Right renal pelvis (tissue), 4 donors: ENCODE data around the gene ASAH2. TPM values are rescaled to one million over a fixed set of nuclear protein-coding genes. Genes with fewer than 3 reads are reported as not detected.
A peak's percentile ranks its signal among the peaks of the same experiment; 100 is the strongest.
"Not testable (repeated sequence)": the region's sequence is repeated elsewhere in the genome, so short reads cannot be mapped to it uniquely, and the experiment has no call there.

Experiments
- DNase-seq, 4 donors: peaks; one replicate each; pipeline ENCODE4 v3.0.0-alpha.2; 2013; ENCODE audit warnings: low read depth in 4 of 4, low spot score in 3 of 4, missing footprints in 1 of 4
- polyA plus RNA-seq, 4 donors: library from polyadenylated mRNA; unstranded; fragments of 120-200 nt; gene quantifications; one replicate each; pipeline ENCODE4 v1.2.1, GENCODE V29; 2013; ENCODE audit not compliant: insufficient read length in 4 of 4

The ASAH2 gene
- polyA plus RNA-seq: 1 to 10 TPM; 1.3 to 2.6 (median 2.4) TPM

- no peak for DNase-seq
Measured at GRCh38 chr10:50251394-50251793, at the start of gene ASAH2. ASAH2 (minus strand) TSS chr10:50251516; CDS start chr10:50248610, 2,906 bp downstream.

- no peak for DNase-seq
Measured at GRCh38 chr10:50299948-50300669, 48.8 kb upstream of the ASAH2 start.

DNA sequence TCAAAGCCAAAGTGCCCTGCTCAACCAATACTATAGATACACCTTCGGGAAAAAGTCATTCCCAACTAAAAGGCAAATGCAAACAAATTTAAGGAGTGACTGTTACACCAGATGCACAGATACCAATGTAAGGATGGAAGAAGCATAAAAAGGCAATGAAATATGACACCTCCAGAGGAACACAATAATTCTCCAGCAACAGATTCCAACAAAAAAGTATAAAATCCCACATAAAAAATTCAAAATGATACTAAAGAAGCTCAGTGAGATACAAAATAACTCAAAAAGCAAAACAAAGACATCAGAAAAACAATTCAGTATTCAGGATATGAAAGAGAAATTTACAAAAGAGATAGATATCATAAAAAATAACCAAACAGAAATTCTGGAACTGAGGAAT, 44.1 kb upstream of the ASAH2 start:
- DNase-seq: no peak

DNA sequence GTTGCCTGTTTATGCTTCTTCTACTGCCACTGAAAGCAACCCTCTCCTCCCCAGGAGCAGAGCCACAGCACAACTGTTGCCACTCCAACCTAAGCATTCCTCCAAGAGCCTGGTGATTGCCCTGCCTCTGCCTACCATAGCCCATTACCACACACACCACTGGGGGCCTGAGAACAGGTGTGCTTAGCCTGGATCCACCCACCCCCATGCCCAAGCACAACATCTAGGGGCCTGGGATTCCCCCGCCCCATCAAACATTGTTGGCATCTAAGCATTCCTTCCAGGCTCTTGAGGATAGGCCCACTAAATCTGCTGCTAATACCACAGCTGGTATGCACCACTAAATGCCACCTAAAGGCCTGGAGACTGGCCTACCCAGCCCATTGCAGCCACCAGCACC, 43.3 kb upstream of the ASAH2 start:
- no peak for DNase-seq

GRCh38 chr10:50293513-50294313, 42.4 kb upstream of the ASAH2 start:
- no peak for DNase-seq

GRCh38 chr10:50291261-50291850, 40.0 kb upstream of the ASAH2 start:
- DNase-seq: no peak

- no peak for DNase-seq
Measured at GRCh38 chr10:50289196-50289595, 37.9 kb upstream of the ASAH2 start.

DNA sequence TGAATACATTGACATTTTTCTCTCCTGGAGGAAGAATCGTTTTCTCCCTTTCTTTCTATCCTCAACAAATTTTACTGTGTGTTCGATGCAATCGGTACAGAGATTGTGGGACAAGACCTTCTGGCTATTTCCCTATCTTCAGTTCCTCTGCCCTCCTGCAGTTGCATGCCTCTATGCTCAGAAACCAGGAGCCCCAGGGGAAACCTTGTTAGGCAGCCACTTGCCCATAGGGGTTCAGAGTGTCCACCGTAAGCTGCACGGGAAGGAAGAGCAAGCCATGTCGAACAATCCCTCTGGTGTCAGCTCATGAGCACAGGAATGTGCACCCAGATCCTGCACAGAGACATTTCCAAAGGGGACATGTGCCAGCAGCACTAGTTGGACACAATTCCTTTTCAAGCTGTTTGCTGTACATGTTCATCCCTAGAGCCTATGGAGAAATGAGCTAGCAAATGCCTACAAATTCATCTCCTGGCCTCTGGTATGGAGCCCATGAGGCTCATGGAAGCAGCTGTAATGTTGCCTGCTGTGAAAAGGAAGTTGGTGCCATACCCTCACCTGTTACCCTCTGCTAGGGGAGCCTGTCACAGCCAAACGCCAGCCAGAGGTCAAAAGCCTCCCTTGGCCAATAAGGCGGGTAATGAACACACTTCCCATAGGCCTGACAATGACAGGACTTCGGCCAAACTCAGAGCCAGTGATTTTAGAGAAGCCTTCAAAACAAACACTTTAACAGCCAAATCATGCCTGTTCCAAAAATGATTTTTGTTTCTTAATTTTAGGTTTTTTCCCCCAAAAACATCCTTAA, 35.9 kb upstream of the ASAH2 start:
- no peak for DNase-seq

DNA sequence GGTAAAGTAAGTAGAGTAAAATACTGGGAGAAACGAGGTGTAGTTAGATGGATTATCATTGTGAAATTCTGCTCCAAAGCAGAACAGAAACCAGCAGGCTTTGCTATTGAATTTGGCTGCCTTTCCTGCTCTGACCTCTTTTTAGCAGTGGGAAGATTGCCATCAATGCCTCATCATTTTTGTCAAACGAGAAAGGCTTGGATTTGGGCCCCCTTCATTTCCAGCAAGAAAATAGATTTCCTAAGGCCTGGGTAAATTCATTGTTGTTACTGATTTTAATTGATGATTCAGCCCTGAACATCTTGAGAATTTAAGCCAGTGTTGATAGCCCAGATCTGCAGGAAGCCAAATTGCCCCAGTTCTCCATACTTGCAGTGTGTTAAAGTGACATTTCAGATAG, 35.2 kb upstream of the ASAH2 start:
- no peak for DNase-seq

GRCh38 chr10:50281967-50282522, 30.7 kb upstream of the ASAH2 start:
- no peak for DNase-seq

GRCh38 chr10:50281210-50281966, 30.1 kb upstream of the ASAH2 start:
- DNase-seq: no peak

- DNase-seq: no peak
Measured at GRCh38 chr10:50280049-50280841, 28.9 kb upstream of the ASAH2 start.

GRCh38 chr10:50279489-50279888, 28.2 kb upstream of the ASAH2 start:
- DNase-seq: no peak

- peak in 2 of 4 donors; percentile 2 to 8 for DNase-seq
Measured at GRCh38 chr10:50275650-50276235, 24.4 kb upstream of the ASAH2 start.

DNA sequence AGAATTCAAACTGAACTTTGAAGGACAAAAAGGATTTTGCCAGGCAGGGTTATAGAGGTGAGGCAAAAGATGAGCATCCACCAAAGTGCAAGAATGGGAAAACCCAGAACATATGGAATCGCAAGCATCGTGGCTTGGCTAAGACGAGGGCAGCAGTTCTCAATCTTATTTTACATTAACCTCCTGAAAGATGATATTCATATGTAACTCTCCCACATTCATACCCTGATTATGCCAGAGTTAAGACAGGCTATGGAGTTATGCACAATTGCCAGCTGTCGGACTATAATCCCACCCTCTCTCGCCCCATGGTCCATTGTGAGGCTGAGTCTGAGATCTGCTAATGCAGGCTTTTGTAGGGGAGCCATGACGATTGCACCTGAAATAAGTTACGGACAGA, 21.2 kb upstream of the ASAH2 start:
- DNase-seq: no peak

- no peak for DNase-seq
Measured at GRCh38 chr10:50271564-50272250, 20.4 kb upstream of the ASAH2 start.

DNA sequence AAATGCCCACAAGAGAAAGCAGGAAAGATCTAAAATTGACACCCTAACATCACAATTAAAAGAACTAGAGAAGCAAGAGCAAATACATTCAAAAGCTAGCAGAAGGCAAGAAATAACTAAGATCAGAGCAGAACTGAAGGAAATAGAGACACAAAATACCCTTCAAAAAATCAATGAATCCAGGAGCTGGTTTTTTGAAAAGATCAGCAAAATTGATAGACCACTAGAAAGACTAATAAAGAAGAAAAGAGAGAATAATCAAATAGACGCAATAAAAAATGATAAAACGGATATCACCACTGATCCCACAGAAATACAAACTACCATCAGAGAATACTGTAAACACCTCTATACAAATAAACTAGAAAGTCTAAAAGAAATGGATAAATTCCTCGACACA, 16.6 kb upstream of the ASAH2 start:
- DNase-seq: not testable (repeated sequence)

- DNase-seq: not testable (repeated sequence)
Measured at GRCh38 chr10:50262625-50263024, 11.3 kb upstream of the ASAH2 start.
